ENCODE measurements around the gene ANO8. TPM values are rescaled to one million over a fixed set of nuclear protein-coding genes. Genes with fewer than 3 reads are reported as not detected.
"Not testable (repeated sequence)": the region's sequence is repeated elsewhere in the genome, so short reads cannot be mapped to it uniquely, and the experiment has no call there.

The ANO8 gene
- polyA plus RNA-seq, 1 donor: 4.4 TPM

- Histone ChIP-seq H3K27me3 (ENCODE audit: control insufficient read depth, insufficient read depth, low read length) (no peaks in the 10 kb centered on the region), H3K4me3 (ENCODE audit: low read length) (no peak overlapping the region), H3K9me3 (ENCODE audit: control insufficient read depth, low read depth, low read length) (peaks cover 6% of the 10 kb centered on the region), H3K4me1 (ENCODE audit: control insufficient read depth, insufficient read depth, low read length) (peaks cover 2% of the 10 kb centered on the region), H3K36me3 (ENCODE audit: control insufficient read depth, insufficient read depth, low read length) (peaks cover 11% of the 10 kb centered on the region), H3K27ac (ENCODE audit: low read length) (no peak overlapping the region)
- WGBS (ENCODE audit: insufficient coverage, low lambda C conversion rate): no CpG with 5 or more reads among the region's 6 CpGs
- DNase-seq: no peak
These were observed 37.7 kb downstream of the ANO8 start for GRCh38 chr19:17296976-17297375.

- H3K27me3 ChIP-seq (ENCODE audit: control insufficient read depth, insufficient read depth, low read length): no peaks in the 10 kb centered on the region
- H3K4me1 ChIP-seq (ENCODE audit: control insufficient read depth, insufficient read depth, low read length): peaks cover 4% of the 10 kb centered on the region
- H3K27ac ChIP-seq (ENCODE audit: low read length): no peak overlapping the region
- DNase-seq: no peak
- peaks cover 9% of the 10 kb centered on the region for H3K36me3 ChIP-seq (ENCODE audit: control insufficient read depth, insufficient read depth, low read length)
- H3K4me3 ChIP-seq (ENCODE audit: low read length): no peak overlapping the region
- H3K9me3 ChIP-seq (ENCODE audit: control insufficient read depth, low read depth, low read length): peaks cover 6% of the 10 kb centered on the region
- WGBS (ENCODE audit: insufficient coverage, low lambda C conversion rate): no CpG with 5 or more reads among the region's 4 CpGs
These were observed 38.4 kb downstream of the ANO8 start for GRCh38 chr19:17296273-17296672.

GRCh38 chr19:17295551-17295950 is 39.1 kb downstream of the ANO8 start:
- H3K4me1 ChIP-seq (ENCODE audit: control insufficient read depth, insufficient read depth, low read length); DNase-seq; H3K9me3 ChIP-seq (ENCODE audit: control insufficient read depth, low read depth, low read length); H3K4me3 ChIP-seq (ENCODE audit: low read length); H3K27me3 ChIP-seq (ENCODE audit: control insufficient read depth, insufficient read depth, low read length); H3K36me3 ChIP-seq (ENCODE audit: control insufficient read depth, insufficient read depth, low read length); H3K27ac ChIP-seq (ENCODE audit: low read length): not testable (repeated sequence)
- no CpG with 5 or more reads among the region's 6 CpGs for WGBS (ENCODE audit: insufficient coverage, low lambda C conversion rate)

GRCh38 chr19:17294051-17294891 is 40.4 kb downstream of the ANO8 start:
- DNase-seq: no peak
- H3K27ac ChIP-seq (ENCODE audit: low read length): no peak overlapping the region
- peaks cover 6% of the 10 kb centered on the region for H3K9me3 ChIP-seq (ENCODE audit: control insufficient read depth, low read depth, low read length)
- no peak overlapping the region for H3K4me3 ChIP-seq (ENCODE audit: low read length)
- H3K36me3 ChIP-seq (ENCODE audit: control insufficient read depth, insufficient read depth, low read length): peaks cover 8% of the 10 kb centered on the region
- H3K4me1 ChIP-seq (ENCODE audit: control insufficient read depth, insufficient read depth, low read length): peaks cover 7% of the 10 kb centered on the region
- no peaks in the 10 kb centered on the region for H3K27me3 ChIP-seq (ENCODE audit: control insufficient read depth, insufficient read depth, low read length)
- no CpG with 5 or more reads among the region's 48 CpGs for WGBS (ENCODE audit: insufficient coverage, low lambda C conversion rate)

GRCh38 chr19:17293605-17294004 is 41.0 kb downstream of the ANO8 start:
- Histone ChIP-seq H3K4me1 (ENCODE audit: control insufficient read depth, insufficient read depth, low read length) (peaks cover 7% of the 10 kb centered on the region), H3K36me3 (ENCODE audit: control insufficient read depth, insufficient read depth, low read length) (peaks cover 8% of the 10 kb centered on the region), H3K4me3 (ENCODE audit: low read length) (no peak overlapping the region), H3K27ac (ENCODE audit: low read length) (no peak overlapping the region), H3K9me3 (ENCODE audit: control insufficient read depth, low read depth, low read length) (peaks cover 6% of the 10 kb centered on the region), H3K27me3 (ENCODE audit: control insufficient read depth, insufficient read depth, low read length) (no peaks in the 10 kb centered on the region)
- no peak for DNase-seq
- no CpG with 5 or more reads among the region's 14 CpGs for WGBS (ENCODE audit: insufficient coverage, low lambda C conversion rate)

- Histone ChIP-seq H3K9me3 (ENCODE audit: control insufficient read depth, low read depth, low read length) (peaks cover 6% of the 10 kb centered on the region), H3K36me3 (ENCODE audit: control insufficient read depth, insufficient read depth, low read length) (peaks cover 4% of the 10 kb centered on the region), H3K4me3 (ENCODE audit: low read length) (peak overlapping the region; percentile 64), H3K4me1 (ENCODE audit: control insufficient read depth, insufficient read depth, low read length) (peaks cover 7% of the 10 kb centered on the region), H3K27ac (ENCODE audit: low read length) (peak overlapping the region; percentile 67), H3K27me3 (ENCODE audit: control insufficient read depth, insufficient read depth, low read length) (no peaks in the 10 kb centered on the region)
- no CpG with 5 or more reads among the region's 46 CpGs for WGBS (ENCODE audit: insufficient coverage, low lambda C conversion rate)
- peak; percentile 66 to 77 for DNase-seq
These were observed 42.2 kb downstream of the ANO8 start for GRCh38 chr19:17292301-17293074.

GRCh38 chr19:17289489-17289888 is 45.2 kb downstream of the ANO8 start:
- no CpG with 5 or more reads among the region's 22 CpGs for WGBS (ENCODE audit: insufficient coverage, low lambda C conversion rate)
- Histone ChIP-seq H3K9me3 (ENCODE audit: control insufficient read depth, low read depth, low read length) (peaks cover 6% of the 10 kb centered on the region), H3K27ac (ENCODE audit: low read length) (no peak overlapping the region), H3K4me3 (ENCODE audit: low read length) (no peak overlapping the region), H3K4me1 (ENCODE audit: control insufficient read depth, insufficient read depth, low read length) (peaks cover 7% of the 10 kb centered on the region), H3K36me3 (ENCODE audit: control insufficient read depth, insufficient read depth, low read length) (no peaks in the 10 kb centered on the region), H3K27me3 (ENCODE audit: control insufficient read depth, insufficient read depth, low read length) (no peaks in the 10 kb centered on the region)
- DNase-seq: no peak

- no CpG with 5 or more reads among the region's 9 CpGs for WGBS (ENCODE audit: insufficient coverage, low lambda C conversion rate)
- DNase-seq: peak; percentile 57 to 71
These were observed 47.9 kb downstream of the ANO8 start for GRCh38 chr19:17286752-17287151.

GRCh38 chr19:17286263-17286662 is 48.4 kb downstream of the ANO8 start:
- H3K4me1 ChIP-seq (ENCODE audit: control insufficient read depth, insufficient read depth, low read length): peaks cover 11% of the 10 kb centered on the region
- H3K27ac ChIP-seq (ENCODE audit: low read length): peak overlapping the region; percentile 44
- H3K4me3 ChIP-seq (ENCODE audit: low read length): no peak overlapping the region
- H3K9me3 ChIP-seq (ENCODE audit: control insufficient read depth, low read depth, low read length): peaks cover 10% of the 10 kb centered on the region
- DNase-seq: no peak
- WGBS (ENCODE audit: insufficient coverage, low lambda C conversion rate): no CpG with 5 or more reads among the region's 11 CpGs
- H3K27me3 ChIP-seq (ENCODE audit: control insufficient read depth, insufficient read depth, low read length): peaks cover 13% of the 10 kb centered on the region
- H3K36me3 ChIP-seq (ENCODE audit: control insufficient read depth, insufficient read depth, low read length): no peaks in the 10 kb centered on the region

More at GRCh38 chr19:17286752-17287151, 47.9 kb downstream of the ANO8 start:
- peaks cover 6% of the 10 kb centered on the region for H3K9me3 ChIP-seq (ENCODE audit: control insufficient read depth, low read depth, low read length)
- peaks cover 7% of the 10 kb centered on the region for H3K4me1 ChIP-seq (ENCODE audit: control insufficient read depth, insufficient read depth, low read length)
- no peaks in the 10 kb centered on the region for H3K36me3 ChIP-seq (ENCODE audit: control insufficient read depth, insufficient read depth, low read length)
- peaks cover 8% of the 10 kb centered on the region for H3K27me3 ChIP-seq (ENCODE audit: control insufficient read depth, insufficient read depth, low read length)
- H3K4me3 ChIP-seq (ENCODE audit: low read length): no peak overlapping the region
- peak overlapping the region; percentile 44 for H3K27ac ChIP-seq (ENCODE audit: low read length)

GRCh38 chr19:17285415-17286135 is 49.1 kb downstream of the ANO8 start:
- peaks cover 17% of the 10 kb centered on the region for H3K27me3 ChIP-seq (ENCODE audit: control insufficient read depth, insufficient read depth, low read length)
- H3K4me1 ChIP-seq (ENCODE audit: control insufficient read depth, insufficient read depth, low read length): peaks cover 12% of the 10 kb centered on the region
- H3K9me3 ChIP-seq (ENCODE audit: control insufficient read depth, low read depth, low read length): peaks cover 10% of the 10 kb centered on the region
- WGBS (ENCODE audit: insufficient coverage, low lambda C conversion rate): 100% methylated on average over 1 of the region's 18 CpGs
- no peak for DNase-seq
- H3K36me3 ChIP-seq (ENCODE audit: control insufficient read depth, insufficient read depth, low read length): no peaks in the 10 kb centered on the region
- no peak overlapping the region for H3K4me3 ChIP-seq (ENCODE audit: low read length)
- no peak overlapping the region for H3K27ac ChIP-seq (ENCODE audit: low read length)
